AG04450 (cell line): ENCODE results near the gene JTB. TPM values are rescaled to one million over a fixed set of nuclear protein-coding genes. Genes with fewer than 3 reads are reported as not detected.
A peak's percentile ranks its signal among the peaks of the same experiment; 100 is the strongest.

Source experiments
- CTCF ChIA-PET: fragments of 300-600, 350-600 bp; formaldehyde crosslinking; extraction: SDS; loops from one replicate; lab custom pipeline; 2022; ENCODE audit warnings: antibody characterized with exemption, inconsistent platforms; lab: Charles Lee
- POLR2A ChIA-PET: fragments of 350-600 bp; formaldehyde crosslinking; extraction: SDS; loops from one replicate; lab custom pipeline; 2021; ENCODE audit warnings: antibody characterized with exemption, inconsistent platforms; lab: Yijun Ruan, JAX
- DNase-seq: peaks from one replicate; pipeline ENCODE4 v3.0.0-alpha.2; 2011; ENCODE audit warnings: low read depth, low spot score
- H3K27ac ChIP-seq: one replicate; pipeline ENCODE4 v1.5.1; 2012; ENCODE audit warnings: low read depth, low read length, control low read depth
- H3K27me3 ChIP-seq: one replicate; pipeline ENCODE4 v1.6.0; 2012; ENCODE audit warnings: low read length; ENCODE audit not compliant: control insufficient read depth, insufficient read depth
- H3K4me3 ChIP-seq: 2 replicates; pipeline ENCODE4 v1.5.1; 2011; ENCODE audit warnings: mild to moderate bottlenecking, low read depth, low read length, control low read depth
- H3K9me3 ChIP-seq: 2 replicates; pipeline ENCODE4 v1.5.1; 2012; ENCODE audit warnings: low read length; ENCODE audit not compliant: control insufficient read depth, insufficient read depth
- polyA plus RNA-seq: library from polyadenylated mRNA; depleted of rRNA; stranded (reverse); fragments of >200 nt; gene quantifications from 2 replicates; pipeline ENCODE4 v1.2.3, GENCODE V29; 2011
- TF ChIP-seq, protein P1 (sequence below): IDR thresholded peaks from 2 replicates; pipeline ENCODE4 v1.5.1; 2011; ENCODE audit warnings: low read depth, low read length, control low read depth, inconsistent platforms

JTB gene
- polyA plus RNA-seq, 1 experiment, result 160 TPM

DNA sequence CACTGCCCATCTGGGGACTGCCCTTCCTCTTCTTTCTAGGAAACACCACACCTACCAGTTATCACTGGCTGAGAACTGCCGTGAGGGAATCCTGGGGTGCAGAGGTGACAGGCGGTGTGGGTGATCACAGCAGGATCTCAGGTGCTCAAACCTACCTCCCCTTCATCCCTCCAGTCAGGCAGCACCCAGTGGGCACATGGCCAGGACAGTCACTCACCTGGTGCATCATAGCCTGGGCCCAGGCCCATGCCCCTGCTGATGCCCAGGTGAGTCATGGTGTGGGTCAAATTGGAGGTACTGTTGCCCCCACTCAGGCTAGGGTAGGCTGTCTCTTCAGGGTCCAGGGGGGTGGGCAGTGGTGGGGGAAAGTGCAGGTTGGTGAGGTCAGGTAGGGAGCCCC lies 25.7 kb downstream of the JTB start:
- no peak overlapping the region for H3K4me3 ChIP-seq
- TF ChIP-seq, protein P1, sequence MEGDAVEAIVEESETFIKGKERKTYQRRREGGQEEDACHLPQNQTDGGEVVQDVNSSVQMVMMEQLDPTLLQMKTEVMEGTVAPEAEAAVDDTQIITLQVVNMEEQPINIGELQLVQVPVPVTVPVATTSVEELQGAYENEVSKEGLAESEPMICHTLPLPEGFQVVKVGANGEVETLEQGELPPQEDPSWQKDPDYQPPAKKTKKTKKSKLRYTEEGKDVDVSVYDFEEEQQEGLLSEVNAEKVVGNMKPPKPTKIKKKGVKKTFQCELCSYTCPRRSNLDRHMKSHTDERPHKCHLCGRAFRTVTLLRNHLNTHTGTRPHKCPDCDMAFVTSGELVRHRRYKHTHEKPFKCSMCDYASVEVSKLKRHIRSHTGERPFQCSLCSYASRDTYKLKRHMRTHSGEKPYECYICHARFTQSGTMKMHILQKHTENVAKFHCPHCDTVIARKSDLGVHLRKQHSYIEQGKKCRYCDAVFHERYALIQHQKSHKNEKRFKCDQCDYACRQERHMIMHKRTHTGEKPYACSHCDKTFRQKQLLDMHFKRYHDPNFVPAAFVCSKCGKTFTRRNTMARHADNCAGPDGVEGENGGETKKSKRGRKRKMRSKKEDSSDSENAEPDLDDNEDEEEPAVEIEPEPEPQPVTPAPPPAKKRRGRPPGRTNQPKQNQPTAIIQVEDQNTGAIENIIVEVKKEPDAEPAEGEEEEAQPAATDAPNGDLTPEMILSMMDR, result no peak
- ChIA-PET CTCF (interaction anchor here (0.5 kb wide), 1 partner anchor 1047 kb away, joined by 3 read pairs; no protein-coding TSS in a partner anchor), POLR2A (no interaction called here)
- H3K27ac ChIP-seq, result no peak overlapping the region
- no peaks in the 10 kb centered on the region for H3K9me3 ChIP-seq
- H3K27me3 ChIP-seq, result no peaks in the 10 kb centered on the region
- no peak for DNase-seq

DNA sequence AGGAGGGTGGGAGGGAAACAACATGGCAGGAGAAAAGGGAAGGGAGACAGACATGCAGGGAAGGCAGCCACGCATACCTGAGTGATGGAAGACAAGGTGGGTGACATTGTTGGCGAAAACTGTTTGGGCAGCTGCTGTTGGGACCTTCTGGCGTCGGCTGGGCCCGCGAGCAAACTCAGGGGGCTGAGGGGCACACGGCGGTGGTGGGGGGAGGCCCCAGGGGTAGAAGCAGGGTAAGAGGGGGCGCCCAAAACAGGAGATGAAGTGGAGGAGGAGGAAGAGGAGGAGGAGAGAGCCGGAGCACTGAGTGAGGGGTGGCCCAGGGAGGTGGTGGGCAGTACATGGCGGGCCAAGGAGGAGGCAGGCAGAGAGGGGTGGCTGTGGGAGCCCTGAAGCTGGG lies 26.3 kb downstream of the JTB start:
- Histone ChIP-seq H3K27me3 (no peaks in the 10 kb centered on the region), H3K27ac (no peak overlapping the region), H3K4me3 (no peak overlapping the region), H3K9me3 (no peaks in the 10 kb centered on the region)
- TF ChIP-seq, protein P1, result no peak
- no peak for DNase-seq
- POLR2A ChIA-PET, result no interaction called here
- CTCF ChIA-PET, result interaction anchor here (0.5 kb wide), 1 partner anchor 1048 kb away, joined by 3 read pairs; no protein-coding TSS in a partner anchor

DNA sequence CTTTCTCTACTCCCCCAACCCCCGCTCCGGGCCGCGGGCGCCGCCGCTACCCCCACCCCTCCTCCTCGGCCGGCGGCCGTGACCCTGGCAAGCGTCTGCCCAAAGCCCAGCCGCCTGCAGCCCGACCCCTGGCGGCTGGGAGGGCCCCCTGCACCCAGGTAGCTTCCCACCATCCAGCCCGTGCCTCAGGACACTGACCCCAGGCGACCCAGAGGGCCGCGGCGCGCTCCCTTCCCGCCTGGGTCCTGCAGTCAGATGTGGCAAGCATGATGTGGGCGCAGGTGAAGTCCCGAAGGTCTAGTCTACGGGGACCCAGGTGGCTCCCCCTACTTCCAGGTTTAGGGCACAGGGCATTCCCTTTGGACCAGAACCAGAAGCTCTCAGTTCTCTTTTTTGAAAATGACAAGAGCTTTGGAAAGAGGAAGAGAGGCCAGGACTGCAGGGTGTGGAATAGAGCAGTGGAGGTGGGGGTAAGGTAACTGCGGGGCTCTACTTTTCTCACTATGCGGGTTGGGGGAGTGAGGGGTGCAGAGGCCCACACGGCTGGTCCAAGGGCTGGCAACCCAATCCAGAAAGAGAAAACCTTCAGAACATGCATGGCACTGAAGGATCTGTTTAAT lies 30.7 kb downstream of the JTB start, which contains the start of gene DENND4B:
DENND4B (minus strand) TSS at position 97 of the 620 bp plus-strand sequence. CDS start 2,344 bp downstream, outside the sequence.
- Histone ChIP-seq H3K27me3 (no peaks in the 10 kb centered on the region), H3K9me3 (no peaks in the 10 kb centered on the region; the same call in 1 of the 2 replicates), H3K27ac (peak within 1 kb of the TSS; percentile 61), H3K4me3 (peak within 1 kb of the TSS; percentile 86)
- ChIA-PET CTCF (interaction anchor here (0.5 to 3.8 kb wide), 31 partner anchors 8 to 595 kb away, joined by 3 to 19 read pairs (median 5); partner anchors contain the start of genes RAB13 and SLC39A1), POLR2A (interaction anchor here (0.6 to 1.8 kb wide), 14 partner anchors 12 to 276 kb away, joined by 3 to 19 read pairs (median 5); partner anchors contain the start of genes CREB3L4, CRTC2, GATAD2B and JTB)
- TF ChIP-seq, protein P1, result peak; percentile 90
- DNase-seq, result no peak

DNA sequence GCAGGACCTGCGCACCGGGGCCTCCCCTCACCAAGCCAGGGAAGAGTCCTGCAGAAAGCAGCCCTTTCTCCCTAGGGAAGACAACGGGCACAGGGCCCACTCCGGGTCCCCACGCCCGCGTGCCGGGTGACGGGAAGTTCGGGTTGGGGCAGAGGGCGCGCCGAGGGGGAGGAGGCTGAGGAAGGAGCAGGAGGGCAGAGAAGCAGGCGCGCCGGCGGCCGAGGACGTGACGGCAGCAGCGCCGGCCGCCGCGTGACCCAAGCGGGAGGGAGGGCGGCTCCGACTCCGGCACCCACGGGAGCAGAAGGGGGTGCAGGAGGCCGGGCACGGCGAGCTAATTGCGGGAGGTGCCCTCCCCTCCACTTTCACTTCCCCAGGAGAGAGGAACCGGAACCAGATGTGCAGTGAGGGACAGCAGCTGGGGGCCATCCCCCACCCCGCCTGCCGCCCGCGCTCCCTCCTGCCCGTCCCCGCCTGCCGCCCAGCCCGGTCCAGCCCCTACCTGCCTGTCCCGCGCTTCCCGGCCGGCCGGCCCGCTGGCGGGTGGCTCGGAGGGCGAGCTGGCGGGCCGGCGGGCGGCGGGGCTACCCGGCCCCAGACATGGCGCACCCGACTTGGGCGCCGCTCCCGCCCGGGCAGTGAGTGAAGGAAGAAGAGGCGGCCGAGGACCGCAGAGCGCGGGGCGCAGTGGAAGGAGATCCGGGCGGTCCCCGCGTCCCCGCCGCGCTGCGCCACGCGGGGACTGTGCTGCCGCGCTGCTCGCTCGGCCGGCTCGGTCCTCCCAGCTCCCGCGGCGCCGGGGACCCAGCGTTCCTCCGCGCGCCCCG lies 31.5 kb downstream of the JTB start:
- ChIA-PET POLR2A (interaction anchor here (0.6 to 2.6 kb wide), 16 partner anchors 10 to 275 kb away, joined by 3 to 19 read pairs (median 5); partner anchors contain the start of genes CREB3L4, CRTC2, GATAD2B and JTB), CTCF (interaction anchor here (0.5 to 3.8 kb wide), 26 partner anchors 9 to 594 kb away, joined by 3 to 19 read pairs (median 5); partner anchors contain the start of genes RAB13 and SLC39A1)
- H3K27me3 ChIP-seq, result no peaks in the 10 kb centered on the region
- H3K9me3 ChIP-seq, result no peaks in the 10 kb centered on the region; the same call in 1 of the 2 replicates
- H3K4me3 ChIP-seq, result peak overlapping the region; percentile 86
- DNase-seq, result no peak
- H3K27ac ChIP-seq, result peak overlapping the region; percentile 61
- TF ChIP-seq, protein P1, result no peak
